ENCODE data around the gene AAK1.

GRCh38 chr2:69549421-69549820 is 94.1 kb downstream of the AAK1 start:
- TF ChIP-seq EP300 (conservative IDR thresholded peaks at IDR 0.05; ENCODE audit: poor library complexity, severe bottlenecking) (no peak), CTCF (IDR thresholded peaks at IDR 0.05; ENCODE audit: poor library complexity, severe bottlenecking) (no peak), EZH2 (IDR thresholded peaks at IDR 0.05; ENCODE audit: borderline replicate concordance, insufficient read depth, low read length, poor library complexity, severe bottlenecking) (no peak), RAD21 (conservative IDR thresholded peaks at IDR 0.05) (no peak), TAF1 (IDR thresholded peaks at IDR 0.05; ENCODE audit: low read depth) (no peak), POLR2AphosphoS5 (IDR thresholded peaks at IDR 0.05) (no peak), MXI1 (conservative IDR thresholded peaks at IDR 0.05; ENCODE audit: poor library complexity, severe bottlenecking) (no peak)

Measured in neural cell (in vitro differentiated cells).